SU-DHL-6 (cell line): ENCODE results near the gene KRTAP19-3.
"Not testable (repeated sequence)": the region's sequence is repeated elsewhere in the genome, so short reads cannot be mapped to it uniquely, and the experiment has no call there.

ENCODE experiments used
- H2AFZ ChIP-seq: fragments of 200-600 bp; sonication (generic); 2 replicates; pipeline ENCODE4 v1.6.1; 2014; ENCODE audit warnings: low read depth, mild to moderate bottlenecking, moderate library complexity, mixed read lengths, antibody characterized with exemption, low read length; ENCODE audit not compliant: severe bottlenecking
- H3F3A ChIP-seq: fragments of 200-600 bp; shearing (Covaris generic); 2 replicates; pipeline ENCODE4 v1.6.0; 2016; ENCODE audit warnings: antibody characterized with exemption, mild to moderate bottlenecking; ENCODE audit not compliant: insufficient read depth
- H3K27ac ChIP-seq: fragments of 200-600 bp; sonication (generic); 2 replicates; pipeline ENCODE4 v1.5.1; 2016; ENCODE audit warnings: low read depth, mild to moderate bottlenecking, low read length, moderate library complexity, mixed read lengths
- H3K27me3 ChIP-seq: fragments of 200-600 bp; sonication (generic), shearing (Covaris generic); 2 replicates; pipeline ENCODE4 v1.6.0; 2014; ENCODE audit warnings: mild to moderate bottlenecking, low read length
- H3K36me3 ChIP-seq: fragments of 200-600 bp; sonication (generic); 2 replicates; pipeline ENCODE4 v1.6.1; 2014; ENCODE audit warnings: mild to moderate bottlenecking, low read length, mixed read lengths
- H3K4me2 ChIP-seq: fragments of 300-600, 200-600 bp; shearing (Covaris generic), sonication (generic); 2 replicates; pipeline ENCODE4 v1.6.0; 2014; ENCODE audit warnings: low read length, low read depth, mild to moderate bottlenecking; ENCODE audit not compliant: poor library complexity, severe bottlenecking
- H3K4me3 ChIP-seq: fragments of 200-600 bp; sonication (generic); 2 replicates; pipeline ENCODE4 v1.5.1; 2014; ENCODE audit warnings: antibody characterized with exemption, low read length, mild to moderate bottlenecking, mixed read lengths; ENCODE audit not compliant: insufficient read depth, poor library complexity, severe bottlenecking
- H3K79me2 ChIP-seq: fragments of 200-600 bp; sonication (generic); 2 replicates; pipeline ENCODE4 v1.6.1; 2014; ENCODE audit warnings: mild to moderate bottlenecking, low read length, moderate library complexity; ENCODE audit not compliant: insufficient read depth
- H3K9ac ChIP-seq: fragments of 200-600 bp; sonication (generic); 2 replicates; pipeline ENCODE4 v1.7.0; 2014; ENCODE audit warnings: mild to moderate bottlenecking, low read length
- H3K9me2 ChIP-seq: fragments of 200-600 bp; sonication (generic); replicated peaks from 2 replicates; pipeline ENCODE4 v1.6.1; 2014; ENCODE audit warnings: low read length; ENCODE audit not compliant: insufficient read depth
- H3K9me3 ChIP-seq: fragments of 200-600 bp; sonication (generic); 2 replicates; pipeline ENCODE4 v1.6.1; 2014; ENCODE audit warnings: low read length, mixed read lengths; ENCODE audit not compliant: insufficient read depth
- H4K20me1 ChIP-seq: fragments of 200-600 bp; sonication (generic); 2 replicates; pipeline ENCODE4 v1.6.1; 2014; ENCODE audit warnings: low read depth, mild to moderate bottlenecking, antibody characterized with exemption, low read length, moderate library complexity, mixed read lengths
- EZH2phosphoT487 ChIP-seq: fragments of 200-600 bp; sonication (generic), shearing (Covaris generic); conservative IDR thresholded peaks from 2 replicates; pipeline ENCODE4 v1.6.1; 2018; ENCODE audit warnings: mild to moderate bottlenecking, antibody characterized with exemption, low read length, moderate library complexity, mixed read lengths
- TF ChIP-seq, protein P1 (sequence below): fragments of 200-600 bp; sonication (generic); IDR thresholded peaks from one replicate; pipeline ENCODE4 v1.5.1; 2017; ENCODE audit warnings: antibody characterized with exemption, mild to moderate bottlenecking, low read length, moderate library complexity; ENCODE audit not compliant: insufficient read depth, poor library complexity, severe bottlenecking

The KRTAP19-3 gene

DNA sequence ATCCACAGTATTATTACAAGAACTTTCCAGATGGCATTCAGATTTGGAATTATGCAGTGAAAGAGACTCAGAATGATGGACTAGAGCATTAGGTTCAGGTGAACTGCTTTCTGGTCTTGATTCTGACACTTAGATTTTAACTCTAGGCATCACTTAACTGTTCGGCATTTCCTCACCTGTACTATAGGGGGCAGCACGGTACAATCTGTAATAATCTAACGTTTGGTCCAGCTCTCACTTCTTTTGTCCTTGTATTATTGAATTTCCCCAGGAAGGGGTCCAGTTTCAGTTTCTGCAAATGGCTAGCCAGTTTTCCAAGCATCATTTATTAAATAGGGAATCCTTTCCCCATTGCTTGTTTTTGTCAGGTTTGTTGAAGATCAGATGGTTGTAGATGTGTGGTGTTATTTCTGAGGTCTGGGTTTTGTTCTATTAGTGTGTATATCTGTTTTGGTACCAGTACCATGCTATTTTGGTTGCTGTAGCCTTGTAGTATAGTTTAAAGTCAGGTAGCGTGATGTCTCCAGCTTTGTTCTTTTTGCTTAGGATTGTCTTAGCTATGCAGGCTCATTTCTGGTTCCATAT, 13.9 kb upstream of the KRTAP19-3 start:
- TF ChIP-seq, protein P1, sequence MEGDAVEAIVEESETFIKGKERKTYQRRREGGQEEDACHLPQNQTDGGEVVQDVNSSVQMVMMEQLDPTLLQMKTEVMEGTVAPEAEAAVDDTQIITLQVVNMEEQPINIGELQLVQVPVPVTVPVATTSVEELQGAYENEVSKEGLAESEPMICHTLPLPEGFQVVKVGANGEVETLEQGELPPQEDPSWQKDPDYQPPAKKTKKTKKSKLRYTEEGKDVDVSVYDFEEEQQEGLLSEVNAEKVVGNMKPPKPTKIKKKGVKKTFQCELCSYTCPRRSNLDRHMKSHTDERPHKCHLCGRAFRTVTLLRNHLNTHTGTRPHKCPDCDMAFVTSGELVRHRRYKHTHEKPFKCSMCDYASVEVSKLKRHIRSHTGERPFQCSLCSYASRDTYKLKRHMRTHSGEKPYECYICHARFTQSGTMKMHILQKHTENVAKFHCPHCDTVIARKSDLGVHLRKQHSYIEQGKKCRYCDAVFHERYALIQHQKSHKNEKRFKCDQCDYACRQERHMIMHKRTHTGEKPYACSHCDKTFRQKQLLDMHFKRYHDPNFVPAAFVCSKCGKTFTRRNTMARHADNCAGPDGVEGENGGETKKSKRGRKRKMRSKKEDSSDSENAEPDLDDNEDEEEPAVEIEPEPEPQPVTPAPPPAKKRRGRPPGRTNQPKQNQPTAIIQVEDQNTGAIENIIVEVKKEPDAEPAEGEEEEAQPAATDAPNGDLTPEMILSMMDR, result peak; percentile 19
- not testable (repeated sequence) for H3K9me3 ChIP-seq, H3K27ac ChIP-seq, H2AFZ ChIP-seq, H3K9me2 ChIP-seq, H3K9ac ChIP-seq, H4K20me1 ChIP-seq, H3K79me2 ChIP-seq, H3K36me3 ChIP-seq, H3K4me3 ChIP-seq, H3F3A ChIP-seq, H3K27me3 ChIP-seq, H3K4me2 ChIP-seq

GRCh38 chr21:30502041-30502440, 10.2 kb upstream of the KRTAP19-3 start, which contains the start of gene KRTAP19-5:
Gene KRTAP19-5, minus strand, starts transcription at chr21:30502141. Its CDS starts 51 bp downstream, at chr21:30502090.
- TF ChIP-seq, protein P1, result no peak
- Histone ChIP-seq H4K20me1 (no peaks in the 10 kb centered on the region), H3K36me3 (no peaks in the 10 kb centered on the region), H2AFZ (no peak within 1 kb of the TSS), H3K4me2 (no peak within 1 kb of the TSS), H3K4me3 (no peak within 1 kb of the TSS), H3K9me3 (no peaks in the 10 kb centered on the region), H3K9me2 (no peaks in the 10 kb centered on the region), H3F3A (no peaks in the 10 kb centered on the region), H3K27ac (no peak within 1 kb of the TSS), H3K27me3 (no peaks in the 10 kb centered on the region), H3K9ac (no peak within 1 kb of the TSS), H3K79me2 (no peaks in the 10 kb centered on the region)

- no peaks in the 10 kb centered on the region for H3K9me3 ChIP-seq
- no peak for TF ChIP-seq EZH2phosphoT487
- TF ChIP-seq, protein P1, result no peak
- no peak within 1 kb of the TSS for H3K4me3 ChIP-seq
- no peak within 1 kb of the TSS for H3K4me2 ChIP-seq
- no peak within 1 kb of the TSS for H2AFZ ChIP-seq
- no peak within 1 kb of the TSS for H3K27ac ChIP-seq
- no peaks in the 10 kb centered on the region for H3K9me2 ChIP-seq
- no peaks in the 10 kb centered on the region for H3F3A ChIP-seq
- no peaks in the 10 kb centered on the region for H3K79me2 ChIP-seq
- H3K9ac ChIP-seq, result no peak within 1 kb of the TSS
- H4K20me1 ChIP-seq, result no peaks in the 10 kb centered on the region
- no peaks in the 10 kb centered on the region for H3K27me3 ChIP-seq
- H3K36me3 ChIP-seq, result no peaks in the 10 kb centered on the region
These were observed 5.3 kb upstream of the KRTAP19-3 start, which contains the start of gene KRTAP19-4 for GRCh38 chr21:30497065-30497464. Gene KRTAP19-4, minus strand, starts transcription at chr21:30497165. Its CDS starts 55 bp downstream, at chr21:30497110.
